Fibroblast of gingiva (primary cell): ENCODE measurements around the gene TPSG1.
"Not testable (repeated sequence)": the region's sequence is repeated elsewhere in the genome, so short reads cannot be mapped to it uniquely, and the experiment has no call there.

Experiments used
- DNase-seq: peaks from one replicate; pipeline ENCODE4 v3.0.0-alpha.2; 2011; ENCODE audit warnings: low read depth

TPSG1 gene

GRCh38 chr16:1215574-1216295 lies 9.3 kb downstream of the TPSG1 start:
- DNase-seq, result no peak

DNA sequence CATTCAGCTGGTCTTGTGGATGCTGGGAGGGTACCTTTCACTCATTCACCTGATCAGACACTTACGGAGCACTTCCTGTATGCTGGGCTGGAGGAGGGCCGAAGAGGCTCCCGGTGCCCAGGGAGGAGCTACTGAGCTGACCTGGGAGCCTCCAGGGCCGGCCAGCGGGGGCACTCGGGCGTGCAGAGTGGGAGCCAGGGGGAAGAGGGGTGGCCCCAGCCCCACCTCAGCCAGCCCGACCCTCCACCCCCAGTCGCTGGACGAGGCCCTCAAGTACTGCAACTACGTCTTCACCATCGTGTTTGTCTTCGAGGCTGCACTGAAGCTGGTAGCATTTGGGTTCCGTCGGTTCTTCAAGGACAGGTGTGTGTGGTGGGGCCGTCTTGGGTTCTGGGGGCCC lies 10.3 kb downstream of the TPSG1 start:
- no peak for DNase-seq

DNA sequence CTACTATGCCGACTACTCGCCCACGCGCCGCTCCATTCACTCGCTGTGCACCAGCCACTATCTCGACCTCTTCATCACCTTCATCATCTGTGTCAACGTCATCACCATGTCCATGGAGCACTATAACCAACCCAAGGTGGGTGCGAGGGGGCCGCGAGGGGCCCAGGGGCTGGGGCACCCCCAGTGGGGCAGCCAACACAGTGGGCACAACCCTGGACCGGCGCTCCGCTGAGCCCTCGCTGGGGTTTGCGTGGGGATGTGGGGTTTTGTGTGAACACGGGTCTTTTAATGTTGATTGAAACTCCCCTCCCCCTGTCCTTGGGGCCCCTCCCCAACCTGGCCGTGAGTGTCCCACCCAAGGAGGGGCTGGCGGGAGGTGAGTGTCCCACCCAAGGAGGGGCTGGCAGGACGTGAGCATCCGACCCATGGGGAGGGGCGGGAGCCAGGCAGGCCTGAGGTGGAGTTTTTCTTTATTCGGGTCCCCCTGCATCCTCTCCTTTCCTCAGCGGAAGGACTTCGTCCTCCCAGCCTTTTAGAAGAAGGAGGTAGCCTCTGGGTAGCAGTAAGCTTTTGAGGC lies 11.2 kb downstream of the TPSG1 start:
- no peak for DNase-seq

- DNase-seq, result no peak
Measured at GRCh38 chr16:1213231-1213630, 11.8 kb downstream of the TPSG1 start.

- no peak for DNase-seq
Measured at GRCh38 chr16:1212616-1213194, 12.4 kb downstream of the TPSG1 start.

DNA sequence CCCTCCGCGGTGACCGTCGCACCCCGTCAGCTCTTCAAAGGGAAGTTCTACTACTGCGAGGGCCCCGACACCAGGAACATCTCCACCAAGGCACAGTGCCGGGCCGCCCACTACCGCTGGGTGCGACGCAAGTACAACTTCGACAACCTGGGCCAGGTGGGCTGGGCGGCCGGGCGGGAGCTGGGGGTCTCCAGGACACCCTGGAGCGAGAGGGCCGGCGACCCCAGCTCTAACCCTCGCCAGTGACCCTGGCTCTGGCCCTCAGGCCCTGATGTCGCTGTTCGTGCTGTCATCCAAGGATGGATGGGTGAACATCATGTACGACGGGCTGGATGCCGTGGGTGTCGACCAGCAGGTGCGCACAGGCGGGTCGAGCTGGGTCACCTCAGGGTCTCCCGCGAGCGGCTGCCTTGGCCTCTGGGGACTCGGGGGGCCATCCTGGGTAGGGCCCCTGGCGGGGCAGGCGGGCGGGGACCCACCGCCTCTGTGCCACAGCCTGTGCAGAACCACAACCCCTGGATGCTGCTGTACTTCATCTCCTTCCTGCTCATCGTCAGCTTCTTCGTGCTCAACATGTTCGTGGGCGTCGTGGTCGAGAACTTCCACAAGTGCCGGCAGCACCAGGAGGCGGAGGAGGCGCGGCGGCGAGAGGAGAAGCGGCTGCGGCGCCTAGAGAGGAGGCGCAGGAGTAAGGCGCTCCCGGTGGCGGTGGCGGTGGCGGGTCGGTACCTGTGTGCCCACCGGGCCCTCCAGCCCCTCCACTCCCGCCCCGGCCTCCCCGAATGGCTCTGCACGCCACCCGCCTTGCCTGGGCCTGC lies 13.4 kb downstream of the TPSG1 start:
- DNase-seq, result no peak

DNA sequence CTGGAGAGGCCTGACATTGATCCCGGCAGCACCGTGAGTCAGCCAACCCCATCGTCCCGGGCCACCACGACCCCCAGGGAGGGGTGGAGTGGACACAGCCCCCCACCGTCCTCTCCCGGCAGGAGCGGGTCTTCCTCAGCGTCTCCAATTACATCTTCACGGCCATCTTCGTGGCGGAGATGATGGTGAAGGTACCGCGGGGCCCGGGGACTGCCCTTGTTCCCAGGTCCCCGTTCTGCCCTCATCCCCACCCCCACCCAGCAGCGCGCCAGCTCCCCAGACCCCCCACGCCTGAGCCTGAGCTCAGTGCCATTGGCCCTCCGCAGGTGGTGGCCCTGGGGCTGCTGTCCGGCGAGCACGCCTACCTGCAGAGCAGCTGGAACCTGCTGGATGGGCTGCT lies 14.6 kb downstream of the TPSG1 start:
- no peak for DNase-seq

GRCh38 chr16:1209081-1209480 lies 16.0 kb downstream of the TPSG1 start:
- DNase-seq, result no peak

DNA sequence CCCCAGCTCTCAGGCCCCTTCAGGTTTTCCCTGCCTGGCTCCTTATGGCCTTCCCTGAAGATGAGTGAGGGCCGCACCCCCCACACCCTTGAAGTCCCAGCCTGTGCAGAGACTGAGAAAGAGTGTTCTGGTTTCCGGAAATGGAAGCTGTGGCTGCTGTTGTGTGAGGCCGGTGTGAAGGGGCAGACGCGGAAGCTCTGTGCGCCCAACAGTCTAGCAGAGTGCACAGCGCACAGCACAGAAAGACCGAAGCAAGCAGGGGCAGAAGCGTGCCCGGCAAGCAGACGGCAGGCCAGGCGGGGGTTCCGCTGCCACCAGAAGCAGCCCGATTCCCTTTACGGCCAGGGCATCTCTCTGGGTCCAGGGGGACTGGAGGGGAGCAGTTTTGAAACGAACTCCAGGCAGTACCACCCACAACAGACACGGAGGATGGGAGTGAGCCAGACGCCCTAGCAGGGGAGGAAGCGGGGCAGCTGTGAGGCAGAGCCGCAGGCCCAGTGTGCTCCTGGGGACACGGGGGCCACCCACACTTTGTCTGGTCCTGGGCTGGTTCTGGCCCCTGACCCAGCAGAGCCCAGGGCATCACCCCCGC lies 16.7 kb downstream of the TPSG1 start:
- DNase-seq, result no peak

- DNase-seq, result no peak
Measured at GRCh38 chr16:1206786-1207185, 18.3 kb downstream of the TPSG1 start.

DNA sequence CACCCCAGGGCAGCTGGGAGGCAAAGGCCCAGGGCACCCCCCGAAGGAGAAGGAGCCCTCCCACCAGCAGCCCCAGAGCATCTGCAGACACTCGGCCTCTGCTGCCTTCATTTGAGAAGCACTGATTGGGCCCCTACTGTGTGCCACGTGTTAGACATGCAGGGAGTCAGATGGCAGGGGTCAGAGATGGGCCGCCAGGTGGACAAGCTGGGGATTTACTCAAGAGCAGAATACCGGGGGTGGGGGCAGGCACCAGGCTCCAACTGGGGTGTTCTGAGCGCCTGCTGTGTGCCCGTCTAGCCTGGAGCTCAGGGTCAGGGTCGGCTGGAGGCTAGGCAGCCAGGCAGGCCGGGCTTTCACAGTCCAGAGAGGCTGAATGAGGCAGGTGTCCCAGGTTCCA lies 18.7 kb downstream of the TPSG1 start:
- no peak for DNase-seq

DNA sequence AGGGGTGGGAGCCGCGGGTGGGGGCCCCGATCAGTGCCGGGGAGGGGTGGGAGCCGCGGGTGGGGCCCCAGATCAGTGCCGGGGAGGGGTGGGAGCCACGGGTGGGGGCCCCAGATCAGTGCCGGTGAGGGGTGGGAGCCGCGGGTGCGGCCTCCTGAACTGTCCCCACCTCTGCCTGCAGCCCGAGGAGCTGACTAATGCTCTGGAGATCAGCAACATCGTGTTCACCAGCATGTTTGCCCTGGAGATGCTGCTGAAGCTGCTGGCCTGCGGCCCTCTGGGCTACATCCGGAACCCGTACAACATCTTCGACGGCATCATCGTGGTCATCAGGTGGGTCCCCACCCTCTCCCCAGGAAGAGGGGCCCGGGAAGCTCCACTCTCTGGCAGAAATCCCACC lies 20.1 kb downstream of the TPSG1 start:
- DNase-seq, result no peak

GRCh38 chr16:1202274-1202673 lies 22.8 kb downstream of the TPSG1 start:
- no peak for DNase-seq

- DNase-seq, result no peak
Measured at GRCh38 chr16:1201444-1201843, 23.6 kb downstream of the TPSG1 start.

GRCh38 chr16:1200014-1200627 lies 24.9 kb downstream of the TPSG1 start:
- no peak for DNase-seq

GRCh38 chr16:1199347-1200013 lies 25.6 kb downstream of the TPSG1 start:
- DNase-seq, result no peak

DNA sequence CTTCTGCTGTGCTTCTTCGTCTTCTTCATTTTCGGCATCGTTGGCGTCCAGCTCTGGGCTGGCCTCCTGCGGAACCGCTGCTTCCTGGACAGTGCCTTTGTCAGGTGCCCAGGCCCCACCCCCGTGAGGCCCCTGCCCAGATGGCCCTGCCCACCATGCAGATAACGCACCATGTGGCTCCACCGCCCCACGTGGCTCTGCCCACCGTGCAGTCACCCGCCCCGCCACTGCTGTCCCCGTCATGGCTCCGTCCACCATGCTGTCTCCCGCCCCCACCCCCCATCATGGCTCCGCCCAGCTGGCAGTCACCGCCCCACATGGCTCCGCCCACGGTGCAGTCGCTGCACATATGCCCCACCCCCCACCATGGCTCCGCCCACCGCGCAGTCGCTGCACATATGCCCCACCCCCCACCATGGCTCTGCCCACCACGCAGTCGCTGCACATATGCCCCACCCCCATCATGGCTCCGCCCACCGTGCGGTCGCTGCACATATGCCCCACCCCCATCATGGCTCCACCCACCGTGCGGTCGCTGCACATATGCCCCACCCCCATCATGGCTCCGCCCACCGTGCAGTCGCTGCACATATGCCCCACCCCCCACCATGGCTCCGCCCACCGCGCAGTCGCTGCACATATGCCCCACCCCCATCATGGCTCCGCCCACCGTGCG lies 26.3 kb downstream of the TPSG1 start:
- DNase-seq, result not testable (repeated sequence)

DNA sequence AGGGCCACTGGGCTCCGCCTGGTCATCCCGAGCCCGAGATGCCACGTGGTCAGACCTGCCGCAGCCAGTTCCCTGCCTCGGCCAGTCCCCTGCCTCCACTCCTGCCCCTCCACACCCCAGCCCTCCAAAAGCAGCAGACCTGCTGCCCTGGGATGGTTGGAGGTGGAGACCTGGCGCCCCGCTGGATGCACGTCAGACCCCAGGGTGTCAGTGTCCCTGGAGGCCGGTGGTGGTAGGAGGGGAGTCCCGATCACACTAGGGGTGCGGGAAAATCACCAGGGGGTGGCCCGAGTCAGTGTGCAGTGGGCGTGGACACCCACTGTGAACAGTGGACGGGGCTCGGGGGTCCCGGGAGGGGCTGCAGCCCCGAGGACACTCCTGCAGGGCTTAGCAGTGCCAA lies 26.9 kb downstream of the TPSG1 start:
- no peak for DNase-seq

DNA sequence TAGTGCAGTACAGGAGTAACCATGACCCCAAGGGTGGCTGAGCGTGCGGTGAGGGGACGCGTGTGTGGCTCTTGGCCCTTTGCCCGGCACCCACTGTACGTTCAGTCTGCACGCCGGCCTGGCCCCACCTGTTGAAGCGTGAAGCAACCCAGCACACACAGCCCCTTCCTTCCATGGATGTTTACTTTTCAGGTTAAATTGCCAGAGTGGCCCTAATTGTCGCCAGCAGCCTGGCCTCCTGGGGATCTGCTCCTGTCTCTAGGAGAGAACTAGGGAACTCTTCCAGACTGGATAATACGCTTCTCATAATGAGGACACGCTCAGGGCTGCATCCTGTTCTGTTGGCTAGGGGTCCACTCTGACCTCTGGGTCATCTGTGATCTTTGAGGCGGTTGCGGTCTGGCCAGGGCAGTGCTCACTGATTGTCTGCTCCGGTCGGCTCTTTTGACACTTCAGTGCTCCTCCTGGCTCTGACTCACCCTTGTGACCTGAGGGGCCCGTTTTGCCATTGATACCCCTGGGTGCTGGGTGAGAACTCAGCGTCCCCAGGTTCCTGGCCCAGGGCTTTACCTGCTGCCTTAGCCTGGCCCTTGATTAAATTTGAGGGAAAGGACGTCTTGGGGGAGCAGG lies 27.7 kb downstream of the TPSG1 start:
- DNase-seq, result no peak

DNA sequence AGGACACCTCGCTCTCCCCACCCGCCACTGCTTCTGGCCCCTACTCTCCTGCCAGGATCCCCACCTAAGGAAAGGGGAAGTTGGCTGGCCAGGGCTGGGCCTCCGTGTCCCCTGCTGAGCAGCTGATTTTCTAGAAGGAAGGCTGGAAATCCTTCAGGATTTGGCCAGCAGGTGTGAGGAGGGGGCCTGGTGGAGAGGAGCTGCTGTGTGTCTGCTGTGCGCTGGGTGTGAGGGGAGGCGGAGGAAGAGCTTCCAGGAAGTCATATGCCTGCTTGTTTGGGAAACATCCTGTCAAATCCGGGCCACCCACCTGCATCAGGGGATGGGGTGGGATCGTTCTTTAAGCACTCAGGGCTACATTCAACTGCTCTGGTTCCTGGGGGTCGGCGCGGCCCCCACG lies 28.6 kb downstream of the TPSG1 start:
- DNase-seq, result no peak

DNA sequence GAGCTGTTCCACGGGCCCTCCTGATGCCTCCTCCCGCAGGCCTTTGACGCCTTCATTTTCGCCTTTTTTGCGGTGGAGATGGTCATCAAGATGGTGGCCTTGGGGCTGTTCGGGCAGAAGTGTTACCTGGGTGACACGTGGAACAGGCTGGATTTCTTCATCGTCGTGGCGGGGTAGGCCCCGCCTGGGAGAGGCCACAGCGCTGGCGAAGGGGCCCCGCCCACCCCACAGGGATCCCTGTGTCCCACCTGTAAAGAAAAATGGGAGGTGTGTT lies 29.7 kb downstream of the TPSG1 start:
- DNase-seq, result no peak
